Lower leg skin (tissue), 4 donors: ENCODE data around the gene TLDC2. TPM values are rescaled to one million over a fixed set of nuclear protein-coding genes. Genes with fewer than 3 reads are reported as not detected.

Source experiments
- DNase-seq, 2 donors: peaks; one replicate each; pipeline ENCODE4 v3.0.0-alpha.2; 2019; ENCODE audit warnings: low spot score in 2 of 2
- H3K4me3 ChIP-seq: fragments of 200-600 bp; sonication (generic); 2 replicates; pipeline ENCODE4 v1.5.1; 2017; ENCODE audit warnings: mild to moderate bottlenecking, low read depth; ENCODE audit not compliant: poor library complexity, severe bottlenecking
- CTCF ChIP-seq, 3 donors: fragments of 450-650 bp; IDR thresholded peaks; one replicate each; pipeline ENCODE4 v1.5.1; 2016; ENCODE audit warnings: antibody characterized with exemption in 3 of 3, mild to moderate bottlenecking in 3 of 3, moderate library complexity in 2 of 3
- POLR2A ChIP-seq, 2 donors: fragments of 450-650 bp; IDR thresholded peaks; one replicate each; pipeline ENCODE4 v1.6.1; 2016 to 2017; ENCODE audit warnings: antibody characterized with exemption in 2 of 2, mild to moderate bottlenecking in 1 of 2, moderate library complexity in 1 of 2
- WGBS, 2 donors: methylation state at CpG; one replicate each; pipeline ENCODE4 v1.1.5; 2018; 5-methylcytosine and 5-hydroxymethylcytosine counted together
- intact Hi-C: fragments of 100-400 bp; cut with DNase I; formaldehyde crosslinking; loops from one replicate; pipeline ENCODE4 v1.15.0; 2023; ENCODE audit warnings: low total_unique reads
- total RNA-seq, 4 donors: library from RNA; depleted of rRNA; stranded (reverse); fragments of >200 nt; gene quantifications; one replicate each; pipeline ENCODE4 v1.1.0, GENCODE V29; 2016

Gene TLDC2
- total RNA-seq, 4 donors from 2014 or later, result 0.42 to 0.58 TPM; not detected in 2

DNA sequence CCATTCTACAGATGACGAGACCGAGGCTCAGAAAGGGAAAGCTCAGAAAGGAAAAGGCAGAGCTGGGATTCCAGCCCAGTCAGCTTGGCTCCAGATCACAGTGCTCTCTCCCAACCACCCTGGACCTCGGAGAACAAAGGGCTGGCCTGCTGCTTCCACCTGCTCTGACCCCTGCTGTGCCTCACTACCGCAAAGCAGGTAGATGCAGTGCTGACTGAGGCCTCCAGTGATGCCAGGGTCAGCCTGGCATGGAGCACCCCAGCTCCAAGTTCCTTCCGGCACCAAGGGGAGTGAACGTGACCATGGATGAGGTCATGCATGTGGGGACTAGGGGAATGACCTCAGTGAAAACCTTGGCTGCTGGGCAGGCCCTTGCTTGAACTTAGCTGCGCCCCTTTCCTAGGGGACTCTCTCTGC is 20.7 kb upstream of the TLDC2 start:
- no peak overlapping the region for H3K4me3 ChIP-seq
- intact Hi-C loops, result no loop called here
- DNase-seq, result no peak
- no peak for TF ChIP-seq POLR2A (IDR thresholded peaks at IDR 0.05)
- no peak for TF ChIP-seq CTCF (IDR thresholded peaks at IDR 0.05)
- 60 to 64% methylated on average over 6 to 7 of the region's 7 CpGs for WGBS, 2 donors

GRCh38 chr20:36856195-36856594 is 19.7 kb upstream of the TLDC2 start:
- TF ChIP-seq POLR2A (IDR thresholded peaks at IDR 0.05), result no peak
- no peak for TF ChIP-seq CTCF (IDR thresholded peaks at IDR 0.05)
- DNase-seq, result no peak
- intact Hi-C loops, result no loop called here
- 55 to 57% methylated on average over 2 to 3 of the region's 3 CpGs for WGBS, 2 donors
- H3K4me3 ChIP-seq, result no peak overlapping the region

- no peak overlapping the region for H3K4me3 ChIP-seq
- whole genome bisulfite sequencing, 2 donors, result 53 to 55% methylated on average over 17 of the region's 17 CpGs
- intact Hi-C loops, result no loop called here
- no peak for TF ChIP-seq CTCF (IDR thresholded peaks at IDR 0.05)
- TF ChIP-seq POLR2A (IDR thresholded peaks at IDR 0.05), result no peak
- DNase-seq, result no peak
Observed at GRCh38 chr20:36856691-36857635, 19.0 kb upstream of the TLDC2 start.

GRCh38 chr20:36859282-36859555 is 16.7 kb upstream of the TLDC2 start:
- TF ChIP-seq POLR2A (IDR thresholded peaks at IDR 0.05) (no peak), CTCF (IDR thresholded peaks at IDR 0.05) (no peak)

DNA sequence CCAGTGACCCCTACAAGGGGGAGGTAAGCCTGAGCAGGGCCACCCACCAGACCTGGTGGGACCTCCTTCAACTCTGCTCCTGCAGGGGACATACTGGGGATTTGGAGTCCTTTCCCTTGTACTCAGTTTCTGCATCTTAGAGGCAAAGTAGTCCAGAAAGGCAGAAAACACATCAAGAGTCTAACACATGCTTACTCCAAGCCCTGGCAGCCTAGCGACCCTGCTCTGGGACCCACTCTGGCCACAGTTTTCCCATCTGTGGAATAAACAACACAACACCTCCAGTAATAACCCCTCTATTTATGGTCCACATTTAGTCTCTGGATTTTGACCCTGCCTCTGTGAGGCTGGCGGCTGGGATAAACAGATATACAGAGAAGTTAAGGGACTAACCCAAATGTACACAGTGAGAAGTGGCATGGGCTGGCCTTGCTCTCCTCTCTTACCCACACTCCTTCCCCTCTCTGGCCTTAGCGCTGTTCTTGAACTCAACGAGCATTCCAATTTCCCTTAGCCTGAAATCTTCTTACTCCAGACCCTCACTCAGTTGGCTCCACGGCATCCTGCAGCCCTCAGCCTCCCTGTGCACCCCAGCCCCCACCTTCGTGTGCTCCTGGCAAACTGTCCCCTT is 16.1 kb upstream of the TLDC2 start:
- no peak for DNase-seq
- H3K4me3 ChIP-seq, result no peak overlapping the region
- TF ChIP-seq CTCF (IDR thresholded peaks at IDR 0.05) (no peak), POLR2A (IDR thresholded peaks at IDR 0.05) (no peak)
- intact Hi-C loops, result no loop called here
- 70 to 72% methylated on average over 6 of the region's 6 CpGs for WGBS, 2 donors

More at GRCh38 chr20:36859282-36859555, 16.7 kb upstream of the TLDC2 start:
- DNase-seq, result no peak
- H3K4me3 ChIP-seq, result no peak overlapping the region
- intact Hi-C loops, result no loop called here
- 81 to 84% methylated on average over 4 of the region's 4 CpGs for WGBS, 2 donors
